ENCODE data around the gene ACIN1. TPM values are rescaled to one million over a fixed set of nuclear protein-coding genes. Genes with fewer than 3 reads are reported as not detected.

Gene ACIN1
- total and polyA plus RNA-seq, 2 of the 8 experiments (the other 6 are each of a cell fraction or from before 2014, with no cell fraction given): 132 to 233 TPM

GRCh38 chr14:23071244-23071920, 23.6 kb downstream of the ACIN1 start (continued):
- TF ChIP-seq RNF2 (IDR thresholded peaks at IDR 0.05; ENCODE audit: borderline replicate concordance, low read depth, low read length, missing control alignments, poor library complexity, severe bottlenecking) (no peak), SAP30 (IDR thresholded peaks at IDR 0.05; ENCODE audit: insufficient read depth, insufficient replicate concordance, low read length) (no peak), CTBP2 (IDR thresholded peaks at IDR 0.05; ENCODE audit: borderline replicate concordance, insufficient read depth, insufficient read length, low read length) (no peak), BACH1 (IDR thresholded peaks at IDR 0.05; ENCODE audit: low read length) (no peak), JUND (IDR thresholded peaks at IDR 0.05; ENCODE audit: low read length) (0 out of 2 replicates have a peak, but pooled peaks have one; percentile 46), GABPA (IDR thresholded peaks at IDR 0.05; ENCODE audit: borderline replicate concordance, insufficient read depth, low read length) (no peak), EP300 (IDR thresholded peaks at IDR 0.05; ENCODE audit: borderline replicate concordance in 1 of 2, low read depth in 2 of 2, low read length in 2 of 2) (peak in 1 of 2 experiments; percentile 57; a peak in 1 of 3 replicates), SIN3A (conservative IDR thresholded peaks at IDR 0.05 in 1 of 2, IDR thresholded peaks at IDR 0.05 in 1 of 2; ENCODE audit: low read depth in 1 of 2, low read length in 2 of 2) (peak; percentile 62 to 88; a peak in 3 of 4 replicates), JUN (IDR thresholded peaks at IDR 0.05; ENCODE audit: low read depth, low read length) (no peak), TCF12 (IDR thresholded peaks at IDR 0.05; ENCODE audit: low read depth, low read length) (0 out of 2 replicates have a peak, but pooled peaks have one; percentile 20), NANOG (IDR thresholded peaks at IDR 0.05; ENCODE audit: insufficient read depth, low read depth, low read length, poor library complexity, severe bottlenecking) (peak; percentile 30), ZNF274 (IDR thresholded peaks at IDR 0.05; ENCODE audit: borderline replicate concordance, extremely low read depth, low read length) (no peak), SIX5 (IDR thresholded peaks at IDR 0.05; ENCODE audit: low read depth, low read length) (no peak), CBX8 (IDR thresholded peaks at IDR 0.05; ENCODE audit: borderline replicate concordance, low read depth, low read length) (no peak), KDM4A (IDR thresholded peaks at IDR 0.05; ENCODE audit: low read depth, low read length, severe bottlenecking) (no peak), TAF1 (IDR thresholded peaks at IDR 0.05; ENCODE audit: low read depth, low read length) (peak; percentile 94), RBBP5 (IDR thresholded peaks at IDR 0.05; ENCODE audit: borderline replicate concordance, low read depth, low read length) (peak; percentile 83; the same call in 1 of the 2 replicates), CHD2 (IDR thresholded peaks at IDR 0.05; ENCODE audit: low read length) (peak; percentile 51; the same call in 1 of the 2 replicates), TAF7 (optimal IDR thresholded peaks at IDR 0.05; ENCODE audit: borderline replicate concordance, low read depth, low read length) (peak; percentile 80), TEAD4 (IDR thresholded peaks at IDR 0.05; ENCODE audit: low read depth, low read length) (no peak), RFX5 (IDR thresholded peaks at IDR 0.05; ENCODE audit: borderline replicate concordance, low read depth, low read length) (no peak)
- TF ChIP-seq, protein P1, sequence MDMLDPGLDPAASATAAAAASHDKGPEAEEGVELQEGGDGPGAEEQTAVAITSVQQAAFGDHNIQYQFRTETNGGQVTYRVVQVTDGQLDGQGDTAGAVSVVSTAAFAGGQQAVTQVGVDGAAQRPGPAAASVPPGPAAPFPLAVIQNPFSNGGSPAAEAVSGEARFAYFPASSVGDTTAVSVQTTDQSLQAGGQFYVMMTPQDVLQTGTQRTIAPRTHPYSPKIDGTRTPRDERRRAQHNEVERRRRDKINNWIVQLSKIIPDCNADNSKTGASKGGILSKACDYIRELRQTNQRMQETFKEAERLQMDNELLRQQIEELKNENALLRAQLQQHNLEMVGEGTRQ (IDR thresholded peaks at IDR 0.05; ENCODE audit: low read length): 0 out of 2 replicates have a peak, but pooled peaks have one; percentile 0
